Measurements from ENCODE around the gene PDYN.

DNA sequence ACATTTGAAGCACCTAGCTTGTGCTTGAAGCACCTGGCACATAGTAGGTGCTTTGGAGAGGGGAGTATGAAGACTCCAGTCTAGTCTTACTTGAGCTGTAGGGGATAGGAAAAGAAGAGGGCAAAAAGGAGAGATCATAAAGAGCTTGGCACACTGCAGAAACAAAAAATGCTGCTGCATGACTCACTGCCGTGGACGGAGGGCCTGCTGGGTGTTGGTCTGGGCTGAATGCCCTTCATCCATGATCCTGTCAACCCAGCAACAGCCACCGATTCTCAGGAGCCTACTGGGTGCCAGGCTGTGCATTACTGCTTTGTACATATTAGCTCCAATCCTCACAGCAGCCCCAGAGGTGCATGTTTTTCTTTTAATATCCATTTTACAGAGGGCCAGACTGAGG is 6.0 kb downstream of the PDYN start:
- TF ChIP-seq CTCF (IDR thresholded peaks at IDR 0.05) (no peak), POLR2A (IDR thresholded peaks at IDR 0.05) (no peak)
